GM13977 (cell line): ENCODE measurements around the gene LMAN2.

Source experiments
- DNase-seq: peaks from one replicate; pipeline ENCODE4 v3.0.0; 2012; ENCODE audit warnings: low spot score
- CTCF ChIP-seq: IDR thresholded peaks from 2 replicates; pipeline ENCODE4 v1.5.1; 2012; ENCODE audit warnings: mild to moderate bottlenecking, control low read depth; ENCODE audit not compliant: insufficient read depth; ENCODE audit errors: extremely low read depth, missing control alignments
- in situ Hi-C: fragments of 300-500 bp; cut with MboI; formaldehyde crosslinking; loops from one replicate; pipeline ENCODE4 v1.12.0; 2022; ENCODE audit warnings: low sequenced_read_pairs, low pct_unique_long_range_greater_than_20kb, mixed read lengths, inconsistent platforms; ENCODE audit not compliant: unreplicated experiment

The LMAN2 gene

DNA sequence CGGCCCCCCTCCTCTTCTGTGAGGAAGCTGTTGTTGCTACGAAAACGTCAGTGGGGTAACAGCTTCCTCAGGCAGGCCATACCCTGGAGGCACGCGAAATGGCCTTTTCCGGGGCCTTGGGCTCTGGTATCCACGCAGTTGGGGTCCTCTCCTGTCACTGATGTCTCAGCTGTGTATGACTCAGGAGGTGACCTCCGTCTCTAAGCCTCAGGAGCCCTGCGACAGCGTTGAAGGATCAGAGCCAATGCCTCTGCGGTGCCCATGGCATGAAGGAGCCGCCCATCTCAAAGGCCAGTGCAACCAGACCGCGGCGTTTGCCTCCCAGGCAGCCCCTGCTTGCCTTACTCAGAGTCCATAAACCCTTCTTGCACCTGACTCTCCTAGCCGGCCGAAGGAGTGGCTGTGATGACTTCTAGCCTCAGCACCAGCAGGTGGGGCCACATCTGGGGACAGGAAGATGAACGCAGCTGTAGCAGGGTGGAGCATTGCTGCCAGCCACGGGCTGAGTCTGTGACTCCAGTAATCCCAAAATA lies 38.8 kb downstream of the LMAN2 start:
- DNase-seq = no peak
- TF ChIP-seq CTCF = peak; percentile 34
- in situ Hi-C loops = no loop called here

- TF ChIP-seq CTCF = no peak
- in situ Hi-C loops = no loop called here
- peak; percentile 97 for DNase-seq
These were observed 39.5 kb downstream of the LMAN2 start, which contains the start of gene MXD3 for GRCh38 chr5:177311723-177312648. Gene MXD3, minus strand, starts transcription at chr5:177311898. Its CDS starts 68 bp downstream, at chr5:177311830.

DNA sequence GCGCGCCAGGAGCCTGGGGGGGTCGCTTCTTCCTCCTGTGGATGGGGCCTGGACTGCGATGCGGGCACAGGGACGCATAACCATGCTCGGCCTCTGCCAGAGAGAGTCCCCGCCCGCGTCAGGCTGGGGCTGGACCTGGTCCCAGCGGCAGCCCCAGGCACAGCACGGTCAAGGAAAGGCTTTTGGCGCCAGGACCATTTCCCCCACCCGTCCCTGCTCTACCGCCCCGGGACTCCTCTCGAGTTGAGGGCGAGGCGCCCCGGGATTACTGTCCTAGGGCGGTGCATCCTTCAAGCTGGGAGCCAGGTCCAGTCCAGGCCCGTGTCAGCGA lies 40.1 kb downstream of the LMAN2 start:
- in situ Hi-C loops = no loop called here
- no peak for TF ChIP-seq CTCF
- DNase-seq = no peak

DNA sequence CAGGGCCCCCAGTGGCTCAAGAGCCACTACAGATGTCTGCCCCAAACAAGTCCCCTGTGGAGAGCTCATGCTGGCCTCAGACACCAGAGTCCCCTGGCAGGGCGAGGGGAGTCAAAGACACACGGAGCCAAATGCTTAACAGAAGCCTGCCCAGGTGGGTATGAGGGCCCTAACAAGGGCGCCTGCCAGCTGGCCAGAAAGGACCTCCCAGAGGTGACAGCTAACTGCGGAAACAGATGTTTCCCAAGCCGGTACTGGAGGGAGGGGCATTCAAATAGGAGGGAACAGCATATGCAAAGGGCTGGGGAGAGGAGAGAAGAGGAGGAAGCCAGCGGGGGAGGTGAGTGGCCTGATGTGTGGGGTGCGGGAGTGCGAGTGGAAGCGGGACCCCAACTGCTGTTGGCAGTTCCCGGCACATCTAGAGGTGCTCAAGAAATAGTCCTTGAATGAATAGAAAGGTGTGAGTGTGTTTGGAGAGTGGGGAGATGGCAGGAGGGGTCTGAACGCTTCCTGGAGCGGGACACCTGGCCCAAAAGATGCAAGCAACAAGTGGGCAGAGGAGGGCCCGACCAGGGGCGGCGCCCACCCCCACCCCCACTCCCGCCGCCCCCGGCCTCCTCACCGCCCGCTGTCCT lies 40.6 kb downstream of the LMAN2 start:
- no peak for DNase-seq
- in situ Hi-C loops = no loop called here
- no peak for TF ChIP-seq CTCF

DNA sequence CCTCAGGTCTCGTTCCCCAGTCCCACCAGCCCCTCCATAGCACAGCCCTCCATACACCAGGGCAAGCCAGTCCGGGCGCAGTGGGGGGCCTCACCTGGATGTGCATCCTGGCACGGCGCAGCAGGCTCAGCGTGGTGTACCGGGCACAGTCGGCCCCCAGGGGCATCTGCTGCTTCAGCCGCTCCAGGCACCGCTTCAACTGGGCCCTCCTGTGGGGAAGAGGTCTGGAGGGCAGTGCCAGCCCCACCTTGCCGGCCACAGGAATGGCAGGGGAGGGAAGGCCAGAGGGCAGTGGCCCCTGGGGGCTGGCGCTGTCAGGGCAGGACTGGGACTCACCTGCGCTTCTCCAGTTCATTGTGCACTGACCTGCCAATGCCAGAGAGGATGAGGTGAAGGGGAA lies 41.1 kb downstream of the LMAN2 start:
- no peak for TF ChIP-seq CTCF
- in situ Hi-C loops = no loop called here
- DNase-seq = no peak

- in situ Hi-C loops = no loop called here
- peak; percentile 91 for TF ChIP-seq CTCF
- DNase-seq = peak; percentile 79
These were observed 41.9 kb downstream of the LMAN2 start for GRCh38 chr5:177309351-177310191.
